GM12878 (cell line): ENCODE measurements around the gene GJA4.

ENCODE experiments used
- EGR1 ChIP-seq, 2 experiments: IDR thresholded peaks; 1 replicate in 1 of 2; 2 replicates in 1 of 2; pipeline ENCODE4 v1.6.1; 2011 to 2012; ENCODE audit warnings: low read depth in 2 of 2, low read length in 2 of 2, borderline replicate concordance in 1 of 2, mild to moderate bottlenecking in 1 of 2, moderate library complexity in 1 of 2
- EP300 ChIP-seq, 2 experiments: fragments of 150-350 bp in 1 of 2; IDR thresholded peaks; 2 replicates each; pipeline ENCODE4 v1.6.1; 2011 to 2012; ENCODE audit warnings: low read depth in 2 of 2, low read length in 2 of 2, borderline replicate concordance in 1 of 2, improper control_type of control experiment in 1 of 2, inconsistent platforms in 1 of 2; ENCODE audit not compliant: control insufficient read depth in 1 of 2
- JUND ChIP-seq: IDR thresholded peaks from 2 replicates; pipeline ENCODE4 v1.6.1; 2012; ENCODE audit warnings: low read depth, mild to moderate bottlenecking, low read length, improper control_type of control experiment, moderate library complexity
- POLR2A ChIP-seq: IDR thresholded peaks from 2 replicates; pipeline ENCODE4 v1.6.1; 2011; ENCODE audit warnings: low read depth, mild to moderate bottlenecking, low read length
- POLR2AphosphoS5 ChIP-seq: IDR thresholded peaks from 2 replicates; pipeline ENCODE4 v1.6.1; 2011; ENCODE audit warnings: mild to moderate bottlenecking, low read length, inconsistent platforms
- RBBP5 ChIP-seq: fragments of 200-600 bp; sonication (generic); conservative IDR thresholded peaks from 2 replicates; pipeline ENCODE4 v1.6.1; 2016
- SUPT20H ChIP-seq: IDR thresholded peaks from 2 replicates; pipeline ENCODE4 v1.6.1; 2011; ENCODE audit warnings: low read depth, mild to moderate bottlenecking, low read length, moderate library complexity, borderline replicate concordance; ENCODE audit not compliant: control insufficient read depth
- YY1 ChIP-seq: IDR thresholded peaks from 2 replicates; pipeline ENCODE4 v1.6.1; 2011; ENCODE audit warnings: low read depth, mild to moderate bottlenecking, low read length
- ZNF274 ChIP-seq: IDR thresholded peaks from one replicate; pipeline ENCODE4 v1.8.0; 2011; ENCODE audit not compliant: insufficient read length, insufficient read depth
- TF ChIP-seq, protein P1 (sequence below), 3 experiments: IDR thresholded peaks in 2 of 3; conservative IDR thresholded peaks in 1 of 3; 2 replicates each; pipeline ENCODE4 v1.5.1; 2011; ENCODE audit warnings: low read depth in 3 of 3, low read length in 3 of 3, mild to moderate bottlenecking in 3 of 3, control low read depth in 2 of 3, moderate library complexity in 2 of 3, inconsistent platforms in 1 of 3, mixed read lengths in 1 of 3; ENCODE audit not compliant: control insufficient read depth in 2 of 3, insufficient read depth in 1 of 3; ENCODE audit errors: extremely low read depth in 1 of 3
- TF ChIP-seq, protein P2 (sequence below): IDR thresholded peaks from 2 replicates; pipeline ENCODE4 v1.6.1; 2011; ENCODE audit warnings: borderline replicate concordance, low read depth, mild to moderate bottlenecking, moderate library complexity, mixed read lengths, low read length; ENCODE audit not compliant: insufficient read depth; ENCODE audit errors: extremely low read length
- TF ChIP-seq, protein P3 (sequence below): IDR thresholded peaks from 2 replicates; pipeline ENCODE4 v1.6.1; 2012; ENCODE audit warnings: mild to moderate bottlenecking, low read depth, low read length
- TF ChIP-seq, protein P4 (sequence below): IDR thresholded peaks from 2 replicates; pipeline ENCODE4 v1.6.1; 2011; ENCODE audit warnings: low read depth, low read length, improper control_type of control experiment, borderline replicate concordance
- TF ChIP-seq, protein P5 (sequence below): fragments of 450-650 bp; IDR thresholded peaks from 2 replicates; pipeline ENCODE4 v1.6.1; 2017; ENCODE audit warnings: mild to moderate bottlenecking, low read depth, inconsistent platforms; ENCODE audit not compliant: poor library complexity, severe bottlenecking

DNA sequence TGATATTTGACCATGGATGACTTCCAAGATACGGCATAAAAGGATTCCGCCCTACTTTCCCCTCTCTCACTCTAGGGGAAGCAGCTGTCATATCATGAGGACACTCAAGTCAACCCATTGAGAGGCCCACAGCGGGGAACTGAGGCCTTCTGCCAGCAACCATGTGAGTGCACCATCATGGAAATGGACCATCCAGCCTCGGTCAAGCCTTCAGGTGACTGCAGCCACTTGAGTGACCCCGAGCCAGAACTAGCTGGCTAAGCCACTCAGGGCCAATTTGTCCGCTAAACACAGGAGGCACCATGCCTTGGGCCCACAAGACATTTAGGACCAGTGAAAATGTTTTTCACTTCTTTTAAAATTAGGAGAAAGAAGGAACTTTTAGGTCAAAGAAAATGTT is 49.0 kb upstream of the GJA4 start:
- TF ChIP-seq POLR2A: no peak
- TF ChIP-seq, protein P1, sequence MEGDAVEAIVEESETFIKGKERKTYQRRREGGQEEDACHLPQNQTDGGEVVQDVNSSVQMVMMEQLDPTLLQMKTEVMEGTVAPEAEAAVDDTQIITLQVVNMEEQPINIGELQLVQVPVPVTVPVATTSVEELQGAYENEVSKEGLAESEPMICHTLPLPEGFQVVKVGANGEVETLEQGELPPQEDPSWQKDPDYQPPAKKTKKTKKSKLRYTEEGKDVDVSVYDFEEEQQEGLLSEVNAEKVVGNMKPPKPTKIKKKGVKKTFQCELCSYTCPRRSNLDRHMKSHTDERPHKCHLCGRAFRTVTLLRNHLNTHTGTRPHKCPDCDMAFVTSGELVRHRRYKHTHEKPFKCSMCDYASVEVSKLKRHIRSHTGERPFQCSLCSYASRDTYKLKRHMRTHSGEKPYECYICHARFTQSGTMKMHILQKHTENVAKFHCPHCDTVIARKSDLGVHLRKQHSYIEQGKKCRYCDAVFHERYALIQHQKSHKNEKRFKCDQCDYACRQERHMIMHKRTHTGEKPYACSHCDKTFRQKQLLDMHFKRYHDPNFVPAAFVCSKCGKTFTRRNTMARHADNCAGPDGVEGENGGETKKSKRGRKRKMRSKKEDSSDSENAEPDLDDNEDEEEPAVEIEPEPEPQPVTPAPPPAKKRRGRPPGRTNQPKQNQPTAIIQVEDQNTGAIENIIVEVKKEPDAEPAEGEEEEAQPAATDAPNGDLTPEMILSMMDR (IDR thresholded peaks at IDR 0.05 in 2 of 3, conservative IDR thresholded peaks at IDR 0.05 in 1 of 3; ENCODE audit: control insufficient read depth in 2 of 3, extremely low read depth in 1 of 3, insufficient read depth in 1 of 3, low read depth in 3 of 3, low read length in 3 of 3): no peak
- no peak for TF ChIP-seq POLR2AphosphoS5
- no peak for TF ChIP-seq ZNF274
- no peak for TF ChIP-seq EP300 (IDR thresholded peaks at IDR 0.05; ENCODE audit: borderline replicate concordance in 1 of 2, control insufficient read depth in 1 of 2, low read depth in 2 of 2, low read length in 2 of 2)
- TF ChIP-seq EGR1 (IDR thresholded peaks at IDR 0.05; ENCODE audit: borderline replicate concordance in 1 of 2, low read depth in 2 of 2, low read length in 2 of 2): no peak
- TF ChIP-seq JUND: no peak
- TF ChIP-seq RBBP5: no peak
- TF ChIP-seq, protein P2, sequence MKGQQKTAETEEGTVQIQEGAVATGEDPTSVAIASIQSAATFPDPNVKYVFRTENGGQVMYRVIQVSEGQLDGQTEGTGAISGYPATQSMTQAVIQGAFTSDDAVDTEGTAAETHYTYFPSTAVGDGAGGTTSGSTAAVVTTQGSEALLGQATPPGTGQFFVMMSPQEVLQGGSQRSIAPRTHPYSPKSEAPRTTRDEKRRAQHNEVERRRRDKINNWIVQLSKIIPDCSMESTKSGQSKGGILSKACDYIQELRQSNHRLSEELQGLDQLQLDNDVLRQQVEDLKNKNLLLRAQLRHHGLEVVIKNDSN: no peak
- TF ChIP-seq SUPT20H: no peak
- TF ChIP-seq, protein P3, sequence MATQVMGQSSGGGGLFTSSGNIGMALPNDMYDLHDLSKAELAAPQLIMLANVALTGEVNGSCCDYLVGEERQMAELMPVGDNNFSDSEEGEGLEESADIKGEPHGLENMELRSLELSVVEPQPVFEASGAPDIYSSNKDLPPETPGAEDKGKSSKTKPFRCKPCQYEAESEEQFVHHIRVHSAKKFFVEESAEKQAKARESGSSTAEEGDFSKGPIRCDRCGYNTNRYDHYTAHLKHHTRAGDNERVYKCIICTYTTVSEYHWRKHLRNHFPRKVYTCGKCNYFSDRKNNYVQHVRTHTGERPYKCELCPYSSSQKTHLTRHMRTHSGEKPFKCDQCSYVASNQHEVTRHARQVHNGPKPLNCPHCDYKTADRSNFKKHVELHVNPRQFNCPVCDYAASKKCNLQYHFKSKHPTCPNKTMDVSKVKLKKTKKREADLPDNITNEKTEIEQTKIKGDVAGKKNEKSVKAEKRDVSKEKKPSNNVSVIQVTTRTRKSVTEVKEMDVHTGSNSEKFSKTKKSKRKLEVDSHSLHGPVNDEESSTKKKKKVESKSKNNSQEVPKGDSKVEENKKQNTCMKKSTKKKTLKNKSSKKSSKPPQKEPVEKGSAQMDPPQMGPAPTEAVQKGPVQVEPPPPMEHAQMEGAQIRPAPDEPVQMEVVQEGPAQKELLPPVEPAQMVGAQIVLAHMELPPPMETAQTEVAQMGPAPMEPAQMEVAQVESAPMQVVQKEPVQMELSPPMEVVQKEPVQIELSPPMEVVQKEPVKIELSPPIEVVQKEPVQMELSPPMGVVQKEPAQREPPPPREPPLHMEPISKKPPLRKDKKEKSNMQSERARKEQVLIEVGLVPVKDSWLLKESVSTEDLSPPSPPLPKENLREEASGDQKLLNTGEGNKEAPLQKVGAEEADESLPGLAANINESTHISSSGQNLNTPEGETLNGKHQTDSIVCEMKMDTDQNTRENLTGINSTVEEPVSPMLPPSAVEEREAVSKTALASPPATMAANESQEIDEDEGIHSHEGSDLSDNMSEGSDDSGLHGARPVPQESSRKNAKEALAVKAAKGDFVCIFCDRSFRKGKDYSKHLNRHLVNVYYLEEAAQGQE: no peak
- TF ChIP-seq, protein P4, sequence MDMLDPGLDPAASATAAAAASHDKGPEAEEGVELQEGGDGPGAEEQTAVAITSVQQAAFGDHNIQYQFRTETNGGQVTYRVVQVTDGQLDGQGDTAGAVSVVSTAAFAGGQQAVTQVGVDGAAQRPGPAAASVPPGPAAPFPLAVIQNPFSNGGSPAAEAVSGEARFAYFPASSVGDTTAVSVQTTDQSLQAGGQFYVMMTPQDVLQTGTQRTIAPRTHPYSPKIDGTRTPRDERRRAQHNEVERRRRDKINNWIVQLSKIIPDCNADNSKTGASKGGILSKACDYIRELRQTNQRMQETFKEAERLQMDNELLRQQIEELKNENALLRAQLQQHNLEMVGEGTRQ: no peak
- no peak for TF ChIP-seq YY1
- TF ChIP-seq, protein P5, sequence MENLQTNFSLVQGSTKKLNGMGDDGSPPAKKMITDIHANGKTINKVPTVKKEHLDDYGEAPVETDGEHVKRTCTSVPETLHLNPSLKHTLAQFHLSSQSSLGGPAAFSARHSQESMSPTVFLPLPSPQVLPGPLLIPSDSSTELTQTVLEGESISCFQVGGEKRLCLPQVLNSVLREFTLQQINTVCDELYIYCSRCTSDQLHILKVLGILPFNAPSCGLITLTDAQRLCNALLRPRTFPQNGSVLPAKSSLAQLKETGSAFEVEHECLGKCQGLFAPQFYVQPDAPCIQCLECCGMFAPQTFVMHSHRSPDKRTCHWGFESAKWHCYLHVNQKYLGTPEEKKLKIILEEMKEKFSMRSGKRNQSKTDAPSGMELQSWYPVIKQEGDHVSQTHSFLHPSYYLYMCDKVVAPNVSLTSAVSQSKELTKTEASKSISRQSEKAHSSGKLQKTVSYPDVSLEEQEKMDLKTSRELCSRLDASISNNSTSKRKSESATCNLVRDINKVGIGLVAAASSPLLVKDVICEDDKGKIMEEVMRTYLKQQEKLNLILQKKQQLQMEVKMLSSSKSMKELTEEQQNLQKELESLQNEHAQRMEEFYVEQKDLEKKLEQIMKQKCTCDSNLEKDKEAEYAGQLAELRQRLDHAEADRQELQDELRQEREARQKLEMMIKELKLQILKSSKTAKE: no peak
